GM08714 (cell line): Measurements from ENCODE around the gene VENTX.

ENCODE experiments used
- H3K4me3 ChIP-seq: fragments of 200-500 bp; sonication (Bioruptor generic); 2 replicates; pipeline ENCODE4 v1.5.1; 2014; ENCODE audit warnings: mild to moderate bottlenecking, low read length, inconsistent platforms
- ZNF274 ChIP-seq: IDR thresholded peaks from 2 replicates; pipeline ENCODE4 v1.6.1; 2012; ENCODE audit warnings: mild to moderate bottlenecking, low read depth, low read length

Gene VENTX

GRCh38 chr10:133198621-133199487 lies 38.8 kb upstream of the VENTX start:
- no peak for TF ChIP-seq ZNF274

GRCh38 chr10:133199488-133199885 lies 38.2 kb upstream of the VENTX start:
- no peak overlapping the region for H3K4me3 ChIP-seq
- TF ChIP-seq ZNF274: no peak

More at GRCh38 chr10:133198621-133199487, 38.8 kb upstream of the VENTX start:
- no peak overlapping the region for H3K4me3 ChIP-seq

- no peak overlapping the region for H3K4me3 ChIP-seq
- no peak for TF ChIP-seq ZNF274
Measured at GRCh38 chr10:133199992-133200611, 37.6 kb upstream of the VENTX start.

- no peak overlapping the region for H3K4me3 ChIP-seq
- TF ChIP-seq ZNF274: no peak
Measured at GRCh38 chr10:133200621-133201031, 37.0 kb upstream of the VENTX start.

GRCh38 chr10:133201151-133201947 lies 36.3 kb upstream of the VENTX start:
- TF ChIP-seq ZNF274: no peak
- no peak overlapping the region for H3K4me3 ChIP-seq

- no peak overlapping the region for H3K4me3 ChIP-seq
- TF ChIP-seq ZNF274: no peak
Measured at GRCh38 chr10:133201948-133202725, 35.5 kb upstream of the VENTX start.

DNA sequence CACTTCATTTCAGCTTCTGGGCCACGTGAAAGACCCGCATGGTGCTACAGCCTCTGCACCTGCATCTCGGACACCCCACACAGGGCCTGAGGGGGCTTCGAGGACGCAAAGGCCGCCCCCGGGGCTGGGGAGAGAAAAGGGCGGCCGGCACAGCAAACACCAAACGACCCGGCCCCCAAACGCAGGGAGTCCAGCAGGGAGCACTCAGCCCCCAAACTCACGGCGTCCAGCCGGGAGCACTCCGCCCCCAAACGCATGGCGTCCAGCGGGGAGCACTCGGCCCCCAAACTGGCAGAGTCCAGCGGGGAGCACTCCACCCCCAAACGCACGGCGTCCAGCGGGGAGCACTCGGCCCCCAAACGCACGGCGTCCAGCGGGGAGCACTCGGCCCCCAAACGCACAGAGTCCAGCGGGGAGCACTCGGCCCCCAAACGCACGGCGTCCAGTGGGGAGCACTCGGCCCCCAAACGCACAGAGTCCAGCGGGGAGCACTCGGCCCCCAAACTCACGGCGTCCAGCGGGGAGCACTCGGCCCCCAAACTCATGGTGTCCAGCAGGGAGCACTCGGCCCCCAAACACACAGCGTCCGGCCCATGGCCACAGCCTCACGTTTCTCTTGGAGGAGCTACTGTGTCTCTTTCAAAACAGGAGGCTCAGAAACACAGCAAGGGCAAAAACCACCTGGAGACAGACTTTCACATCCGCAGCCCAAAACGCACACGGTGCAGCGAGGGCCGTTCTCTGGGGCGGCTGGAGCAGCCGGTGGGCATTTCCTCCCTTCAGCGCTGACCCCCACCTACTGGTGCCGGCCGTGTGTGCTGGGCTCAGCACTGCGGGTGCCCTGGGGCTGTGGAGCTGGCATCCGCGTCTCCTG lies 34.6 kb upstream of the VENTX start:
- no peak for TF ChIP-seq ZNF274
- no peak overlapping the region for H3K4me3 ChIP-seq

DNA sequence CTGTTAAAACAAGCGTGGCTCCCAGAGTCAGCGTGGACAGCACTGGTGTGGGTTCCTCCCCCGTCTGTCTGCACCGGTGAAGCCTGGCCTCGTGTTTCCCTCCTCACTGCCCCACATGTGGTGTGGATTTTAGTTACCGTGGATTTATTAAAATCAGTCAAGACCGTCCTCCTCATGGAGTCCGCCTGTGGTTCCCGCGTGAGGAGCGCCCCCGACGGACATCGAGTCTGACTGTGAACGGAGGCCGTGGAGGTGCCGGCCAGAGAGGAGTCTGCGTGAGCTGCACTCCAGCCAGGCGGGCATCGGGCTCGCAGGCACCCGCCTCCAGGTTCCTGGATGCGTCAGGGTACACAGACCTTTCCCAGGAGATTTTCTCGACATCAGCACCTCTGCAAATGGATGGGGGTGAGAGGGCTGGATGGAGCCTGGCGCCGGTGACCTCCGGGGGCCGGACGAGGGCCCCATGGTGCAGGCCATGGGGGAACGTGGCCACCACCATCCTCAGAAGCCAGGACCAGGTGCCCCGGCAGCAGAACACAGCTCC lies 33.9 kb upstream of the VENTX start:
- TF ChIP-seq ZNF274: no peak
- no peak overlapping the region for H3K4me3 ChIP-seq

DNA sequence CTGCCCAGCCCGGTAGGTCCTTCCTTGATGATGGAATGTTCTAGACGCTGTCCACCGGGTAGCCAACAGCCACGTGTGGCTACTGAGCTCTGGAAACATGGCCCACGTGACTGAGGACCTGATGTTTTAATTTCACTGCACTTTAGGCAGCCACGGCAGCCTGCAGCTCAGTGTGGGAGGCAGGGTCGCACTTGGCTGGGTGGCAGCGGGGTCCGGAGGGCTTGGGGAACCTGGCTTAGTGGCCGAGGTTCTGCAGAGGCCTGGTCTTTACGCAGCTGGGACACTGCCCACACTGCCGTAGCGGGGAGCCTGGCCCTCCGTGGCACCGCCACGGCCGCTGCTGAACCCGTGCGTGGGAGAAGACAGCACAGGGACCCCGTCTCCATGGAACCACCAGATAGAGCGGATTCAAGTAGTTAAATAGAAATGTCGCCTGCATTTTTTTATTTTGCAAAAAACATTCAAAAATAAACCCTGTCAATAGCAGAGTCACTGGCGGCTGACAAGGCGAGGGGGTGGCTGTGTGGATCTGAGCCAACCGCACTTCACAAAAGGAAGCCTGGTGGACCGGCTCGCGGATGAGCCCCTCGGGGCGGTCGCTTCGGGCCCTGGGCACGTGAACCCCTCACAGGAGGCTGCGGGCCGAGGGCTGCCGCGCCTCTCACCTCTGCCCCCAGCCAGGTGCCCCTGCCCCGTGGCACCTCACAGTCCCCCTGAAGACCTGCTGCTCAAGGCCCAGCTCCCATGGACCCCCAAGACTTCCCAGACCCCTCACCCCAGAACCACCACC lies 33.2 kb upstream of the VENTX start:
- H3K4me3 ChIP-seq: no peak overlapping the region

DNA sequence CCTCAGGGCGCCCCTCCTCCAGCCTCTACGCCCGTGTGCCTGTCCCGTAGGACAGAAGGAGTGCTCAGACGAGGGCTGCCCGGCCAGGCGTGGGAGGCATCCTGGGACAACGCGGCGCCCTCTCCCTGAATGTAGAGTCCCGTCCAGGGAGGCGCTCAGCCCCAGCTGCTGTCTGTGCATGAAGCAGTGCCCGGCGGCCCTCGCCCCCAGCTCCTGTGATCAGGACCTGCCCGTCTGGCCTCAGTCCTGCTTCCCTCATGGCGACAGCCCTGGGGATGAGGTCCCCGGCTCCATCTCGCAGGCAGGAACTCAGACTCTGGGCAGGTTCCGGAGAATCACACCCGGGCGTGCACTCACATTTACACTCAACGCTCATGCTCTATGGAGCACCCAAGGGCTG lies 32.5 kb upstream of the VENTX start:
- no peak for TF ChIP-seq ZNF274
- H3K4me3 ChIP-seq: no peak overlapping the region

More for the DNA sequence above, 33.2 kb upstream of the VENTX start:
- no peak for TF ChIP-seq ZNF274

- no peak for TF ChIP-seq ZNF274
- H3K4me3 ChIP-seq: no peak overlapping the region
Measured at GRCh38 chr10:133206356-133207040, 31.2 kb upstream of the VENTX start.
